HepG2 (cell line): ENCODE data around the gene COL9A2. TPM values are rescaled to one million over a fixed set of nuclear protein-coding genes. Genes with fewer than 3 reads are reported as not detected.
A peak's percentile ranks its signal among the peaks of the same experiment; 100 is the strongest.

Experiments
- ATAC-seq: fragments of 200-7000 bp; cut with Tn5 transposase; 3 replicates; pipeline ENCODE4 v1.9.1; 2020; ENCODE audit warnings: mild to moderate bottlenecking, moderate library complexity
- BruUV-seq: library from RNA; stranded (reverse); fragments of 400-500 nt; replicated peaks from 2 replicates; lab custom pipeline; 2021; lab: Mats Ljungman, UMichigan
- CTCF ChIA-PET: fragments of 300-600 bp; formaldehyde crosslinking; extraction: SDS; loops from one replicate; lab custom pipeline; 2021; ENCODE audit warnings: low total read pairs, inconsistent platforms, low intra/inter-chr PET ratio; lab: Yijun Ruan, JAX
- POLR2A ChIA-PET: fragments of 350-600 bp; sonication (Branson Sonifier 250); formaldehyde crosslinking; loops from one replicate; lab custom pipeline; 2020; ENCODE audit warnings: antibody characterized with exemption, inconsistent platforms; lab: Yijun Ruan, JAX
- DNase-seq: peaks from one replicate; pipeline ENCODE4 v3.0.0-alpha.2; 2015; ENCODE audit warnings: low spot score
- FAIRE-seq: peaks from 3 replicates; lab custom pipeline; 2011; peaks lifted over from hg19 to GRCh38; lab: Jason Lieb, UNC
- H2AFZ ChIP-seq: one replicate; pipeline ENCODE4 v1.6.1; 2011; ENCODE audit warnings: low read length, inconsistent platforms
- H3K27ac ChIP-seq: fragments of 300-600 bp; 3 replicates; pipeline ENCODE4 v1.8.0; 2011; ENCODE audit warnings: mixed run types, mild to moderate bottlenecking, mixed read lengths, low read length, inconsistent platforms; ENCODE audit not compliant: insufficient read depth; ENCODE audit errors: extremely low read length
- H3K27me3 ChIP-seq, 2 experiments: fragments of 200-600 bp in 1 of 2; 2 replicates in 1 of 2; 3 replicates in 1 of 2; pipeline versions ENCODE4 v1.6.0 to v1.8.0; 2011; ENCODE audit warnings: low read length in 2 of 2, mild to moderate bottlenecking in 2 of 2, moderate library complexity in 2 of 2, inconsistent platforms in 1 of 2; ENCODE audit not compliant: insufficient read depth in 2 of 2, control insufficient read depth in 1 of 2
- H3K36me3 ChIP-seq, 2 experiments: fragments of 200-600 bp in 1 of 2; replicated peaks in 1 of 2; 2 replicates in 1 of 2; 3 replicates in 1 of 2; pipeline versions ENCODE4 v1.5.1 to v1.8.0; 2011; ENCODE audit warnings: low read length in 2 of 2, inconsistent platforms in 1 of 2; ENCODE audit not compliant: insufficient read depth in 2 of 2, control insufficient read depth in 1 of 2
- H3K4me1 ChIP-seq: 2 replicates; pipeline ENCODE4 v1.5.1; 2012; ENCODE audit warnings: low read length, inconsistent platforms; ENCODE audit not compliant: insufficient read depth
- H3K4me2 ChIP-seq: 2 replicates; pipeline ENCODE4 v1.6.0; 2011; ENCODE audit warnings: low read depth, low read length, inconsistent platforms
- H3K4me3 ChIP-seq, 3 experiments: fragments of 200-600 bp in 1 of 3; sonication (generic), shearing (Covaris generic) in 1 of 3; replicated peaks in 1 of 3; 2 replicates each; pipeline ENCODE4 v1.5.1; 2011 to 2016; ENCODE audit warnings: low read length in 3 of 3, inconsistent platforms in 2 of 3, low read depth in 2 of 3, mild to moderate bottlenecking in 2 of 3, control low read depth in 1 of 3, mixed read lengths in 1 of 3; ENCODE audit not compliant: insufficient read depth in 1 of 3
- H3K79me2 ChIP-seq: one replicate; pipeline ENCODE4 v1.6.1; 2011; ENCODE audit warnings: low read length, inconsistent platforms; ENCODE audit not compliant: insufficient read depth
- H3K9ac ChIP-seq: 2 replicates; pipeline ENCODE4 v1.6.0; 2011; ENCODE audit warnings: mild to moderate bottlenecking, low read depth, low read length, inconsistent platforms; ENCODE audit not compliant: insufficient read depth
- H3K9me3 ChIP-seq: 2 replicates; pipeline ENCODE4 v1.5.1; 2012; ENCODE audit warnings: mild to moderate bottlenecking, low read length
- H4K20me1 ChIP-seq: 2 replicates; pipeline ENCODE4 v1.6.0; 2011; ENCODE audit warnings: inconsistent platforms, mild to moderate bottlenecking, low read length, moderate library complexity; ENCODE audit not compliant: insufficient read depth
- DR1 ChIP-seq: sonication (generic); formaldehyde crosslinking; IDR thresholded peaks from 2 replicates; pipeline ENCODE4 v1.8.0; 2021; ENCODE audit warnings: mild to moderate bottlenecking, missing genetic modification reagents, inconsistent platforms
- ELF4 ChIP-seq: sonication (generic); formaldehyde crosslinking; IDR thresholded peaks from 2 replicates; pipeline ENCODE4 v1.5.0; 2020; ENCODE audit warnings: missing genetic modification reagents, mild to moderate bottlenecking, moderate library complexity, borderline replicate concordance
- MEIS2 ChIP-seq: sonication (generic); formaldehyde crosslinking; IDR thresholded peaks from 2 replicates; pipeline ENCODE4 v1.9.0; 2021; ENCODE audit warnings: mild to moderate bottlenecking, missing genetic modification reagents
- RFXANK ChIP-seq: IDR thresholded peaks from 2 replicates; pipeline ENCODE4 v1.6.1; 2016
- RNF2 ChIP-seq: fragments of 450-650 bp; conservative IDR thresholded peaks from 2 replicates; pipeline ENCODE4 v1.6.1; 2016; ENCODE audit warnings: low read depth
- YY1 ChIP-seq: IDR thresholded peaks from 2 replicates; pipeline ENCODE4 v1.6.1; 2011; ENCODE audit warnings: low read length, low read depth, moderate library complexity, mild to moderate bottlenecking; ENCODE audit not compliant: insufficient read depth, insufficient replicate concordance
- ZFY ChIP-seq: sonication (generic); formaldehyde crosslinking; IDR thresholded peaks from 2 replicates; pipeline ENCODE4 v1.4.0; 2020; ENCODE audit warnings: missing genetic modification reagents
- WGBS: methylation state at CpG from one replicate; pipeline ENCODE4 v1.1.6; 2017; ENCODE audit warnings: low lambda C conversion rate; 5-methylcytosine and 5-hydroxymethylcytosine counted together
- in situ Hi-C: cut with HindIII; loops from 2 replicates; pipeline ENCODE4 v1.10.0; 2017; ENCODE audit warnings: low pct_unique_long_range_greater_than_20kb; ENCODE audit not compliant: extremely low pct_ligation_motif_present
- intact Hi-C: fragments of 100-400 bp; cut with micrococcal nuclease; formaldehyde crosslinking; loops from one replicate; pipeline ENCODE4 v1.10.0; 2022; ENCODE audit not compliant: unreplicated experiment
- polyA plus RNA-seq, 8 experiments: library from polyadenylated mRNA; depleted of rRNA in 3 of 8; stranded (reverse) in 7 of 8; unstranded in 1 of 8; fragments of >200 nt; fragmentation: Illumina TruSeq in 4 of 8; extraction: Trizol in 4 of 8; gene quantifications; 2 replicates each; pipeline versions ENCODE4 v1.2.1 to v1.2.3, GENCODE V29; 2011 to 2016; ENCODE audit warnings: low read depth in 4 of 8, missing spikeins in 1 of 8, mixed read lengths in 1 of 8; ENCODE audit not compliant: insufficient read depth in 1 of 8
- total RNA-seq, 5 experiments: library from RNA; depleted of rRNA; stranded (reverse); fragments of >200 nt; fragmentation: Illumina TruSeq; extraction: Trizol; gene quantifications; 2 replicates each; pipeline ENCODE4 v1.2.3, GENCODE V29; 2016; ENCODE audit warnings: low read depth in 1 of 5
- TF ChIP-seq, protein P1 (sequence below): sonication (generic); formaldehyde crosslinking; IDR thresholded peaks from 2 replicates; pipeline ENCODE4 v1.4.0; 2020; ENCODE audit warnings: missing genetic modification reagents, mild to moderate bottlenecking, borderline replicate concordance
- TF ChIP-seq, protein P2 (sequence below): sonication (generic); formaldehyde crosslinking; IDR thresholded peaks from 2 replicates; pipeline ENCODE4 v1.5.1; 2020; ENCODE audit warnings: missing genetic modification reagents, mild to moderate bottlenecking, borderline replicate concordance
- TF ChIP-seq, protein P3 (sequence below): sonication (generic); formaldehyde crosslinking; IDR thresholded peaks from 2 replicates; pipeline ENCODE4 v1.4.0; 2020; ENCODE audit warnings: mild to moderate bottlenecking, missing genetic modification reagents, borderline replicate concordance
- TF ChIP-seq, protein P4 (sequence below): sonication (generic); formaldehyde crosslinking; IDR thresholded peaks from 2 replicates; pipeline ENCODE4 v1.5.0; 2020; ENCODE audit warnings: missing genetic modification reagents

COL9A2 gene
- total and polyA plus RNA-seq, 2 of the 13 experiments (the other 11 are each of a cell fraction or from before 2014, with no cell fraction given) = 20.2 to 26.9 TPM

DNA sequence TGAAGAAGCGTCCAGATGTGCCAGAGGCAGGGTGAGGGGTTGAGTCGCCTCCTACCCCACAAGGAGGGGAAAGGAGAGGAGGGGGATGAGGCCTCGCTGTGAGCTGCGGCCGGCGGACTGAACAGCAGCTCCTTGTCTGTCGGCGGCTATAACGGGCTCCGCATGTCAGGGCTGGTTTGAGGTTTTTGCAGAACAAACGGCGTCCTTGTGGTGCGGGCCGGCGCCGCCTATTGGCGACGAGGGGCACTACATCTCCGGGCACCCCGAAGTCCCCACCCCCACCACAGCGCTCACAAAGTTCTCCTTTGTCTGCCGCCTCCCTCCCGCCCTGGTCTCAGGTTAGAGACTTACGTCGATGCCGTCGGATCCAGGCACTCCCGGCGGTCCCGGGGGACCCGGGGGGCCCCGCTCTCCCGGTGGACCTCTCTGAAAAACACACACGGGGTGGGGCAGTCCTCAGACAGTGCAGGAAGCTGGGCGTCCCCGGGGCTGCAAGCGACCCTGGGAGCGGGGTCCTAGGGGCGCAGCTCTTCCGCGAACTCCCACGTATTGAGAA is 1.8 kb downstream of the COL9A2 start:
- ATAC-seq (peak; percentile 66), DNase-seq (peak; percentile 83), FAIRE-seq (no peak)
- ChIA-PET CTCF (interaction anchor here (0.7 to 1.5 kb wide), 3 partner anchors 23 to 90 kb away, joined by 3 to 6 read pairs (median 5); no protein-coding TSS in a partner anchor), POLR2A (interaction anchor here (0.6 to 4.6 kb wide), 19 partner anchors 10 to 275 kb away, joined by 3 to 23 read pairs (median 3); partner anchors contain the start of genes CAP1, SMAP2, TMCO2 and ZFP69B)
- Histone ChIP-seq H3K79me2 (no peaks in the 10 kb centered on the region), H3K4me3 (peak overlapping the region; percentile 58 to 93 (median 89); a peak in 5 of 6 replicates), H3K27ac (peak overlapping the region; percentile 82), H3K9ac (peak overlapping the region; percentile 74), H3K27me3 (peaks cover 0 to 11% of the 10 kb centered on the region in 2 experiments; a peak in 1 of 5 replicates), H2AFZ (no peak overlapping the region), H3K4me1 (peaks cover 47% of the 10 kb centered on the region), H3K36me3 (no peaks in the 10 kb centered on the region; a peak in 1 of 5 replicates), H4K20me1 (no peaks in the 10 kb centered on the region), H3K9me3 (no peaks in the 10 kb centered on the region), H3K4me2 (peak overlapping the region; percentile 96)
- BruUV-seq = no TSS peak
- in situ Hi-C loops (no loop called here), intact Hi-C loops (loop anchor here (10.0 kb wide), 1 partner anchor 61 kb away; the partner anchor contains the start of gene ZMPSTE24)
- 57% methylated on average over 11 of the region's 42 CpGs for WGBS
- TF ChIP-seq, protein P1, sequence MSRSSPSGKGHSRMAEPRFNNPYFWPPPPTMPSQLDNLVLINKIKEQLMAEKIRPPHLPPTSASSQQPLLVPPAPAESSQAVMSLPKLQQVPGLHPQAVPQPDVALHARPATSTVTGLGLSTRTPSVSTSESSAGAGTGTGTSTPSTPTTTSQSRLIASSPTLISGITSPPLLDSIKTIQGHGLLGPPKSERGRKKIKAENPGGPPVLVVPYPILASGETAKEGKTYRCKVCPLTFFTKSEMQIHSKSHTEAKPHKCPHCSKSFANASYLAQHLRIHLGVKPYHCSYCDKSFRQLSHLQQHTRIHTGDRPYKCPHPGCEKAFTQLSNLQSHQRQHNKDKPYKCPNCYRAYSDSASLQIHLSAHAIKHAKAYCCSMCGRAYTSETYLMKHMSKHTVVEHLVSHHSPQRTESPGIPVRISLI = no peak
- peak; percentile 56 for TF ChIP-seq RNF2
- TF ChIP-seq YY1 = peak; percentile 48
- TF ChIP-seq RFXANK (CRISPR knock-in tag) = no peak
- TF ChIP-seq, protein P2, sequence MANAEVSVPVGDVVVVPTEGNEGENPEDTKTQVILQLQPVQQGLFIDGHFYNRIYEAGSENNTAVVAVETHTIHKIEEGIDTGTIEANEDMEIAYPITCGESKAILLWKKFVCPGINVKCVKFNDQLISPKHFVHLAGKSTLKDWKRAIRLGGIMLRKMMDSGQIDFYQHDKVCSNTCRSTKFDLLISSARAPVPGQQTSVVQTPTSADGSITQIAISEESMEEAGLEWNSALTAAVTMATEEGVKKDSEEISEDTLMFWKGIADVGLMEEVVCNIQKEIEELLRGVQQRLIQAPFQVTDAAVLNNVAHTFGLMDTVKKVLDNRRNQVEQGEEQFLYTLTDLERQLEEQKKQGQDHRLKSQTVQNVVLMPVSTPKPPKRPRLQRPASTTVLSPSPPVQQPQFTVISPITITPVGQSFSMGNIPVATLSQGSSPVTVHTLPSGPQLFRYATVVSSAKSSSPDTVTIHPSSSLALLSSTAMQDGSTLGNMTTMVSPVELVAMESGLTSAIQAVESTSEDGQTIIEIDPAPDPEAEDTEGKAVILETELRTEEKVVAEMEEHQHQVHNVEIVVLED = 0 out of 2 replicates have a peak, but pooled peaks have one; percentile 36
- TF ChIP-seq, protein P3, sequence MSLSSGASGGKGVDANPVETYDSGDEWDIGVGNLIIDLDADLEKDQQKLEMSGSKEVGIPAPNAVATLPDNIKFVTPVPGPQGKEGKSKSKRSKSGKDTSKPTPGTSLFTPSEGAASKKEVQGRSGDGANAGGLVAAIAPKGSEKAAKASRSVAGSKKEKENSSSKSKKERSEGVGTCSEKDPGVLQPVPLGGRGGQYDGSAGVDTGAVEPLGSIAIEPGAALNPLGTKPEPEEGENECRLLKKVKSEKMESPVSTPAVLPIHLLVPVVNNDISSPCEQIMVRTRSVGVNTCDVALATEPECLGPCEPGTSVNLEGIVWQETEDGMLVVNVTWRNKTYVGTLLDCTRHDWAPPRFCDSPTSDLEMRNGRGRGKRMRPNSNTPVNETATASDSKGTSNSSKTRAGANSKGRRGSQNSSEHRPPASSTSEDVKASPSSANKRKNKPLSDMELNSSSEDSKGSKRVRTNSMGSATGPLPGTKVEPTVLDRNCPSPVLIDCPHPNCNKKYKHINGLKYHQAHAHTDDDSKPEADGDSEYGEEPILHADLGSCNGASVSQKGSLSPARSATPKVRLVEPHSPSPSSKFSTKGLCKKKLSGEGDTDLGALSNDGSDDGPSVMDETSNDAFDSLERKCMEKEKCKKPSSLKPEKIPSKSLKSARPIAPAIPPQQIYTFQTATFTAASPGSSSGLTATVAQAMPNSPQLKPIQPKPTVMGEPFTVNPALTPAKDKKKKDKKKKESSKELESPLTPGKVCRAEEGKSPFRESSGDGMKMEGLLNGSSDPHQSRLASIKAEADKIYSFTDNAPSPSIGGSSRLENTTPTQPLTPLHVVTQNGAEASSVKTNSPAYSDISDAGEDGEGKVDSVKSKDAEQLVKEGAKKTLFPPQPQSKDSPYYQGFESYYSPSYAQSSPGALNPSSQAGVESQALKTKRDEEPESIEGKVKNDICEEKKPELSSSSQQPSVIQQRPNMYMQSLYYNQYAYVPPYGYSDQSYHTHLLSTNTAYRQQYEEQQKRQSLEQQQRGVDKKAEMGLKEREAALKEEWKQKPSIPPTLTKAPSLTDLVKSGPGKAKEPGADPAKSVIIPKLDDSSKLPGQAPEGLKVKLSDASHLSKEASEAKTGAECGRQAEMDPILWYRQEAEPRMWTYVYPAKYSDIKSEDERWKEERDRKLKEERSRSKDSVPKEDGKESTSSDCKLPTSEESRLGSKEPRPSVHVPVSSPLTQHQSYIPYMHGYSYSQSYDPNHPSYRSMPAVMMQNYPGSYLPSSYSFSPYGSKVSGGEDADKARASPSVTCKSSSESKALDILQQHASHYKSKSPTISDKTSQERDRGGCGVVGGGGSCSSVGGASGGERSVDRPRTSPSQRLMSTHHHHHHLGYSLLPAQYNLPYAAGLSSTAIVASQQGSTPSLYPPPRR (CRISPR knock-in tag) = 0 out of 2 replicates have a peak, but pooled peaks have one; percentile 19
- TF ChIP-seq DR1 (CRISPR knock-in tag) = no peak
- TF ChIP-seq, protein P4, sequence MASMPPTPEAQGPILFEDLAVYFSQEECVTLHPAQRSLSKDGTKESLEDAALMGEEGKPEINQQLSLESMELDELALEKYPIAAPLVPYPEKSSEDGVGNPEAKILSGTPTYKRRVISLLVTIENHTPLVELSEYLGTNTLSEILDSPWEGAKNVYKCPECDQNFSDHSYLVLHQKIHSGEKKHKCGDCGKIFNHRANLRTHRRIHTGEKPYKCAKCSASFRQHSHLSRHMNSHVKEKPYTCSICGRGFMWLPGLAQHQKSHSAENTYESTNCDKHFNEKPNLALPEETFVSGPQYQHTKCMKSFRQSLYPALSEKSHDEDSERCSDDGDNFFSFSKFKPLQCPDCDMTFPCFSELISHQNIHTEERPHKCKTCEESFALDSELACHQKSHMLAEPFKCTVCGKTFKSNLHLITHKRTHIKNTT (CRISPR knock-in tag) = no peak
- peak; percentile 79; the same call in 1 of the 2 replicates for TF ChIP-seq MEIS2 (CRISPR knock-in tag)
- TF ChIP-seq ZFY = peak; percentile 78
- TF ChIP-seq ELF4 (CRISPR knock-in tag) = 0 out of 2 replicates have a peak, but pooled peaks have one; percentile 20
